A549 treated with RU486 at 1 μM for 4 hours (cell line): Measurements from ENCODE around the gene CTSW. TPM values are rescaled to one million over a fixed set of nuclear protein-coding genes. Genes with fewer than 3 reads are reported as not detected.

Experiments used
- total RNA-seq: library from RNA; stranded (reverse); fragments of 200-300 nt; extraction: Qiagen RNA extraction; gene quantifications from 5 replicates; pipeline ENCODE4 v1.2.3, GENCODE V29; 2022; ENCODE audit warnings: low read depth

Gene CTSW
- total RNA-seq, result 0.09 to 0.19 TPM in 2 of 5 replicates, not detected in the others

GRCh38 chr11:65879617-65880016 lies at the start of gene CTSW:
Gene CTSW, plus strand, starts transcription at chr11:65879837. Its CDS starts 18 bp downstream, at chr11:65879855.

GRCh38 chr11:65833297-65834030 lies 46.2 kb upstream of the CTSW start, which contains the start of gene SNX32:
Gene SNX32, plus strand, starts transcription at chr11:65833963. Its CDS starts 103 bp downstream, at chr11:65834066.

GRCh38 chr11:65857853-65858680 lies 21.6 kb upstream of the CTSW start, which contains the start of gene CFL1:
Gene CFL1, minus strand, starts transcription at chr11:65858180. Its CDS starts 81 bp downstream, at chr11:65858099.

GRCh38 chr11:65860278-65861164 lies 19.1 kb upstream of the CTSW start, which contains the start of gene MUS81:
Gene MUS81, plus strand, starts transcription at chr11:65860433. Its CDS starts 321 bp downstream, at chr11:65860754.

DNA sequence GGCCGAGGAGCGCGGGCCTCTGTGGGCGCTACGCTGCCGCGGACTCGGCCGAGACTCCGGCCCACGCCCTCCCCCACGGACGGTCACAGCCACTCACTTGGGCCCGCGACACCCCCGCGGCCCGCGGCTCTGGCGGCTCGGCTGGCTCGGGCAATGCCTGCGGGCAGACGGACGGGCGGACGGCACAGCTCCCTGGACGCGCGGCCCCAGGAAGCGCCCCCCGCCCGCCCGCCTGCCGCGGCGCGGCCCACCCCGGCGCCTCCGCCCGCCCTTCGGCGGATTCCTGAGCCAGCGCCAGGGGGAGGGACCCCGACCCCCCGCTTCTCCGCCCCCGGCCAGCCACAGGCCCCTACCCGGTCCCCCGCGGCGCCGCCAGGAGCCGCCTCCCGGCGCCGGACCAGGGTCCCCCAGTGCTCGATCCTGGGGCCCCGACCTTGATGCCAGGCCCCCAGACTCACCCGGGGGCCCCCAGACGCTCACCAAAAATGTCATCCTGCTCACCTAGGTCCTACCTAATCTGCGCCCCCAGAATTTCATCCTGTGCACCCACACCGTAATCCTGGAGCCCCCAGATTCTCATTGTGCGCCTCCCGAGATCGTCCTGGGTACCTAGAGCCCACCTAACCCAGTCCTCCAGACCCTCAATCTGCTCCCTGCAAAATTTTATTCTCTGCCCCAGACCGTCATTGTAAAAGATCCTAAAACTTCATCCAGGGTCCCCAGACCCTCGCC lies 6.9 kb upstream of the CTSW start, which contains the start of gene EFEMP2:
EFEMP2 (minus strand) TSS at position 215 of the 732 bp plus-strand sequence. CDS start 446 bp downstream, outside the sequence.

GRCh38 chr11:65888163-65888814 lies 8.7 kb downstream of the CTSW start, which contains the start of gene FIBP:
Gene FIBP, minus strand, starts transcription at chr11:65888471. Its CDS starts 53 bp downstream, at chr11:65888418.

GRCh38 chr11:65890324-65891218 lies 10.9 kb downstream of the CTSW start, which contains the start of gene CCDC85B:
Gene CCDC85B, plus strand, starts transcription at chr11:65890673. Its CDS starts 111 bp downstream, at chr11:65890784.

GRCh38 chr11:65900125-65900898 lies 20.7 kb downstream of the CTSW start, which contains the start of gene FOSL1:
Gene FOSL1, minus strand, starts transcription at chr11:65900388. Its CDS starts 49 bp downstream, at chr11:65900339.

DNA sequence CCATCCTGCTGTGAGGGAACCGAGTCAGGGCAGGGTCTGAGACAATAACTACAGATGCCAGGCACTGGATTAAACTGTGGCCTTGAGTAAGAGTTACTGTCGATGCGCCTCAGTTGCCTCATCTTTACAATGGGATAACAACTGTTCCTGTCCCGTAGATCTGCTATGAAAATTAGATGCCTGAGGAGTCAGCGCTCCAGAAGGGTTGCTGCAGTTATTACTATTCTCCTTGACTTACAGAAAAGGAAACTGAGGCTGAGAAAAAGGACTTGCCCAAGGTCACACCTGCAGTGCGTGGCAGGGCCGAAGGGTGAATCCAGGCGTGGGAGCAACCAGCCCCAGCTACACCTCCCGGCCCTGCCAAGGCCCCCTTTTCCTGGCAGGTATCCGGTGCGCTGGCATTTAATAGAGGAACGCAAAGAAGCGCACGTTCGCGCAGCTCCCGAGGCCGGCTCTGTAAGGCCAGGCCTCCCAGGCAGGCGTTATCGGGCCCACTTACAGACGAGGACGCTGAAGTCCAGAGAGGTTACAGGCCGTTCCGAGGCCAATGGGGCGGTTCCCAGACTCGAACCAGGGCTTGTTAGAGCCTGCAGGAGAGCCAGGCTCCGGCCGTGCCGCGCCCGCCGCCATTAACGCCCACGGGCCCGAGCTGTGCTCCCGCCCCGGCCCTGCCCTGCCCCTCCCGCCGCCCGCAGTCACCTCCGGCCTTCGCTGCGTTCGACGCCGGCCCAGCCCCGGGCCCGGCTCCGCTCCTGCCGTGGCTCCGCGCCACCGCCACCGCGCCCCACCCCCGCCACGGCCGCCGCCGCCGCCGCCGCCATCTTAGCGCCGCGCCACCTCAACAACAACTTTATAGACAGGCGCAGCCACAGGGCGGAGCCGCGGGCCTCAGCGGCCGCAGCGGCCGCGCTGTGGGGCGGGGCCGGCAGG lies 38.8 kb downstream of the CTSW start, which contains the start of gene C11orf68:
C11orf68 (minus strand) TSS at position 852 of the 930 bp plus-strand sequence; CDS start at position 821, 31 bp downstream.

DNA sequence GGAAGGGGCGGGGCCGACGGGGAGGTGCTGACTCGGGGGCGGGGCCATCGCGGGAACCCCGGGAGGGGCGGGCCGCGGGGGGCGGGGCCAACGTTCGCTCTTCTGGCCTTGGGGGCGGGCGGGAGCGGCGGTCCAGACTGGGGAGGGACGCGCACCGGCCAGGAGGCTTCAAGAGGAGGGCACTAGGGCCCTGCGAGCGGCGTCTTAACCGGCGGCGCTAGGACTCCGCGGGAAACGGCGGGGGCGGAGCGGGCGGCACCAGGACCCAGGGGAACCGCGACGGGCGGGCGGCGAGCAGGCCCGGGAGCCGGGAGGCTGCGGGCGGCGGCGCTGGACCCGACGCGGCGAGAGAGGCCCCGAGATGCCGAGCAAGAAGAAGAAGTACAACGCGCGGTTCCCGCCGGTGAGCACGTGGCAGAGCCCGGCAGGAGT lies 39.5 kb downstream of the CTSW start, which contains the start of gene DRAP1:
DRAP1 (plus strand) TSS at position 286 of the 432 bp plus-strand sequence; CDS start at position 362, 76 bp downstream.

Other genes with a start within 250 kb of the CTSW start
- gene SIPA1, start 241.7 kb upstream of the CTSW start, total RNA-seq, result 9.2 to 21.6 TPM (median 19.1 TPM) in 5 replicates
- gene RELA, start 216.9 kb upstream of the CTSW start, total RNA-seq, result 68.9 to 82.9 TPM (median 82.0 TPM) in 5 replicates
- 41.0 to 55.2 TPM (median 52.3 TPM) in 5 replicates for gene KAT5, start 167.6 kb upstream of the CTSW start, total RNA-seq
- 29.2 to 51.2 TPM (median 48.8 TPM) in 5 replicates for gene RNASEH2C, start 159.0 kb upstream of the CTSW start, total RNA-seq
- gene AP5B1, start 98.9 kb upstream of the CTSW start, total RNA-seq, result 7.8 to 13.4 TPM (median 10.6 TPM) in 5 replicates
- gene OVOL1, start 92.8 kb upstream of the CTSW start, total RNA-seq, result 0.06 to 0.10 TPM (median 0.07 TPM) in 3 of 5 replicates, not detected in the others
- gene SNX32, start 45.9 kb upstream of the CTSW start, total RNA-seq, result 0.07 TPM in 1 of 5 replicates, not detected in the others
- gene CFL1, start 21.7 kb upstream of the CTSW start, total RNA-seq, result 1,909 to 2,425 TPM (median 2,217 TPM) in 5 replicates
- gene MUS81, start 19.4 kb upstream of the CTSW start, total RNA-seq, result 20.6 to 33.6 TPM (median 31.0 TPM) in 5 replicates
- 0.45 to 0.88 TPM (median 0.85 TPM) in 5 replicates for gene EFEMP2, start 7.0 kb upstream of the CTSW start, total RNA-seq
- 72.3 to 97.2 TPM (median 86.8 TPM) in 5 replicates for gene FIBP, start 8.6 kb downstream of the CTSW start, total RNA-seq
- gene CCDC85B, start 10.8 kb downstream of the CTSW start, total RNA-seq, result 29.7 to 54.1 TPM (median 46.1 TPM) in 5 replicates
- gene FOSL1, start 20.6 kb downstream of the CTSW start, total RNA-seq, result 160 to 254 TPM (median 205 TPM) in 5 replicates
- 40.2 to 65.5 TPM (median 60.3 TPM) in 5 replicates for gene C11orf68, start 39.2 kb downstream of the CTSW start, total RNA-seq
- 193 to 312 TPM (median 253 TPM) in 5 replicates for gene DRAP1, start 39.6 kb downstream of the CTSW start, total RNA-seq
- gene TSGA10IP, start 65.6 kb downstream of the CTSW start, total RNA-seq, result not detected in 5 replicates
- gene SART1, start 81.9 kb downstream of the CTSW start, total RNA-seq, result 51.4 to 70.6 TPM (median 62.2 TPM) in 5 replicates
- 38.9 to 45.8 TPM (median 39.4 TPM) in 5 replicates for gene EIF1AD, start 122.3 kb downstream of the CTSW start, total RNA-seq
- 381 to 509 TPM (median 475 TPM) in 5 replicates for gene BANF1, start 122.7 kb downstream of the CTSW start, total RNA-seq
- gene CST6, start 132.2 kb downstream of the CTSW start, total RNA-seq, result not detected in 5 replicates
- gene CATSPER1, start 146.6 kb downstream of the CTSW start, total RNA-seq, result 0.94 to 2.0 TPM (median 1.7 TPM) in 5 replicates
- gene GAL3ST3, start 169.3 kb downstream of the CTSW start, total RNA-seq, result not detected in 5 replicates
- gene SF3B2, start 172.5 kb downstream of the CTSW start, total RNA-seq, result 168 to 198 TPM (median 172 TPM) in 5 replicates
- 48.7 to 80.4 TPM (median 65.1 TPM) in 5 replicates for gene PACS1, start 190.4 kb downstream of the CTSW start, total RNA-seq